Neural cell (in vitro differentiated cells): ENCODE data around the gene ARHGEF26. TPM values are rescaled to one million over a fixed set of nuclear protein-coding genes. Genes with fewer than 3 reads are reported as not detected.

Experiments used
- H2AFZ ChIP-seq: fragments of 200-600, 300-800 bp; sonication (generic), shearing (Covaris generic); 2 replicates; pipeline ENCODE4 v1.6.0; 2014; ENCODE audit warnings: low read depth, mild to moderate bottlenecking, antibody characterized with exemption, low read length, moderate library complexity
- H3F3A ChIP-seq: fragments of 200-600 bp; shearing (Covaris generic); 2 replicates; pipeline ENCODE4 v1.6.1; 2016; ENCODE audit warnings: mild to moderate bottlenecking, moderate library complexity, mixed read lengths, antibody characterized with exemption, low read length; ENCODE audit not compliant: insufficient read depth, poor library complexity, severe bottlenecking
- H3K27ac ChIP-seq: fragments of 200-600, 300-800 bp; sonication (generic), shearing (Covaris generic); 2 replicates; pipeline ENCODE4 v1.5.1; 2014; ENCODE audit warnings: mild to moderate bottlenecking, low read length, moderate library complexity
- H3K27me3 ChIP-seq: fragments of 300-800, 200-600 bp; sonication (generic), shearing (Covaris generic); 2 replicates; pipeline ENCODE4 v1.6.0; 2014; ENCODE audit warnings: mild to moderate bottlenecking, low read depth, low read length, moderate library complexity; ENCODE audit not compliant: insufficient read depth
- H3K36me3 ChIP-seq: fragments of 300-800, 200-600 bp; sonication (generic), shearing (Covaris generic); 2 replicates; pipeline ENCODE4 v1.5.1; 2014; ENCODE audit warnings: mild to moderate bottlenecking, antibody characterized with exemption, low read length, moderate library complexity; ENCODE audit not compliant: insufficient read depth
- H3K4me2 ChIP-seq: fragments of 300-800, 200-600 bp; sonication (generic), shearing (Covaris generic); 2 replicates; pipeline ENCODE4 v1.6.0; 2014; ENCODE audit warnings: mild to moderate bottlenecking, low read length
- H3K4me3 ChIP-seq: fragments of 300-800, 200-600 bp; sonication (generic), shearing (Covaris generic); 2 replicates; pipeline ENCODE4 v1.5.1; 2014; ENCODE audit warnings: mild to moderate bottlenecking, low read length, moderate library complexity
- H3K79me2 ChIP-seq: fragments of 200-600 bp; shearing (Covaris generic); replicated peaks from 2 replicates; pipeline ENCODE4 v1.6.0; 2014; ENCODE audit warnings: mild to moderate bottlenecking, low read length, moderate library complexity; ENCODE audit not compliant: insufficient read depth
- H3K9ac ChIP-seq: fragments of 300-800, 200-600 bp; sonication (generic), shearing (Covaris generic); 2 replicates; pipeline ENCODE4 v1.6.1; 2016; ENCODE audit warnings: mild to moderate bottlenecking, low read length, mixed read lengths
- H3K9me2 ChIP-seq: fragments of 200-600 bp; shearing (Covaris generic); 2 replicates; pipeline ENCODE4 v1.6.1; 2016; ENCODE audit warnings: mild to moderate bottlenecking, low read length, mixed read lengths; ENCODE audit not compliant: insufficient read depth
- H3K9me3 ChIP-seq: fragments of 200-600, 300-800 bp; sonication (generic), shearing (Covaris generic); 2 replicates; pipeline ENCODE4 v1.6.1; 2016; ENCODE audit warnings: mild to moderate bottlenecking, mixed run types, low read length, moderate library complexity, mixed read lengths
- H4K20me1 ChIP-seq: fragments of 200-600 bp; shearing (Covaris generic); 2 replicates; pipeline ENCODE4 v1.6.1; 2016; ENCODE audit warnings: mild to moderate bottlenecking, mixed run types; ENCODE audit not compliant: insufficient read depth
- EP300 ChIP-seq: fragments of 450-650 bp; conservative IDR thresholded peaks from 2 replicates; pipeline ENCODE4 v1.6.1; 2014; ENCODE audit warnings: antibody characterized with exemption, mild to moderate bottlenecking, moderate library complexity; ENCODE audit not compliant: poor library complexity, severe bottlenecking
- EZH2 ChIP-seq: fragments of 200-600, 300-800 bp; shearing (Covaris generic), sonication (generic); IDR thresholded peaks from 2 replicates; pipeline ENCODE4 v1.6.1; 2014; ENCODE audit warnings: antibody characterized with exemption, low read length, borderline replicate concordance, mild to moderate bottlenecking; ENCODE audit not compliant: insufficient read depth, poor library complexity, severe bottlenecking
- MXI1 ChIP-seq: fragments of 450-650 bp; conservative IDR thresholded peaks from 2 replicates; pipeline ENCODE4 v1.6.1; 2014; ENCODE audit warnings: antibody characterized with exemption, mild to moderate bottlenecking; ENCODE audit not compliant: poor library complexity, severe bottlenecking
- POLR2AphosphoS5 ChIP-seq: IDR thresholded peaks from 2 replicates; pipeline ENCODE4 v1.6.1; 2012
- RAD21 ChIP-seq: fragments of 450-650 bp; conservative IDR thresholded peaks from 2 replicates; pipeline ENCODE4 v1.6.1; 2014; ENCODE audit warnings: antibody characterized with exemption, mild to moderate bottlenecking, moderate library complexity
- SMC3 ChIP-seq: fragments of 450-650 bp; conservative IDR thresholded peaks from 2 replicates; pipeline ENCODE4 v1.6.1; 2014; ENCODE audit warnings: antibody characterized with exemption, mild to moderate bottlenecking, moderate library complexity; ENCODE audit not compliant: poor library complexity
- TAF1 ChIP-seq: IDR thresholded peaks from 2 replicates; pipeline ENCODE4 v1.6.1; 2012; ENCODE audit warnings: low read depth
- polyA plus RNA-seq: library from polyadenylated mRNA; depleted of rRNA; stranded (reverse); fragments of >200 nt; gene quantifications from 2 replicates; pipeline ENCODE4 v1.2.3, GENCODE V29; 2014
- TF ChIP-seq, protein P1 (sequence below): fragments of 450-650 bp; IDR thresholded peaks from 2 replicates; pipeline ENCODE4 v1.5.1; 2014; ENCODE audit warnings: antibody characterized with exemption, mild to moderate bottlenecking, moderate library complexity; ENCODE audit not compliant: poor library complexity, severe bottlenecking
- TF ChIP-seq, protein P2 (sequence below): IDR thresholded peaks from 2 replicates; pipeline ENCODE4 v1.6.1; 2012; ENCODE audit warnings: borderline replicate concordance

Gene ARHGEF26
- polyA plus RNA-seq, 1 donor from 2014 or later = 5.7 TPM

DNA sequence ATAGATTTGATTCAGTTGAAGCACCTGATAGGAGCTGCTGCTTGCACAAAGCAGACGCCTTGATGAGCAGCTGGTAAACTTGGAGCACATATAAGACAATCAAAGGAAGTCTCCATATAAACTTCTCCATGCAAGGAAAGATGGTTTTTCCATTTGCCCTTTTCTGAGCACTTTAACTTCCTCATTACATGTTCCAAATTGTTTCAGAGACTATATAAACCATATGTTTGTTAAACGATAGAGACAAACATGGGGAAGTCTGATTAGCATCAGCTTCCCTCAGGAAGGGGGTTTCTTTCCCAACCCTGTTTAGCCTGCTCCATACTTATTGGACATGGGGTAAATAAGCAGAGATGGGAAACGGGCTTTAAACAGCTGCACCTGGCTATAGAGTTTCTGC, 115.1 kb downstream of the ARHGEF26 start:
- Histone ChIP-seq H3K9me2 (no peaks in the 10 kb centered on the region), H4K20me1 (no peaks in the 10 kb centered on the region), H2AFZ (no peak overlapping the region), H3K9me3 (no peaks in the 10 kb centered on the region), H3K36me3 (no peaks in the 10 kb centered on the region), H3K27me3 (no peaks in the 10 kb centered on the region), H3K27ac (no peak overlapping the region), H3F3A (no peaks in the 10 kb centered on the region), H3K79me2 (no peaks in the 10 kb centered on the region), H3K4me3 (no peak overlapping the region), H3K4me2 (no peak overlapping the region), H3K9ac (no peak overlapping the region)
- TF ChIP-seq SMC3 = no peak
- TF ChIP-seq POLR2AphosphoS5 = no peak
- TF ChIP-seq, protein P1, sequence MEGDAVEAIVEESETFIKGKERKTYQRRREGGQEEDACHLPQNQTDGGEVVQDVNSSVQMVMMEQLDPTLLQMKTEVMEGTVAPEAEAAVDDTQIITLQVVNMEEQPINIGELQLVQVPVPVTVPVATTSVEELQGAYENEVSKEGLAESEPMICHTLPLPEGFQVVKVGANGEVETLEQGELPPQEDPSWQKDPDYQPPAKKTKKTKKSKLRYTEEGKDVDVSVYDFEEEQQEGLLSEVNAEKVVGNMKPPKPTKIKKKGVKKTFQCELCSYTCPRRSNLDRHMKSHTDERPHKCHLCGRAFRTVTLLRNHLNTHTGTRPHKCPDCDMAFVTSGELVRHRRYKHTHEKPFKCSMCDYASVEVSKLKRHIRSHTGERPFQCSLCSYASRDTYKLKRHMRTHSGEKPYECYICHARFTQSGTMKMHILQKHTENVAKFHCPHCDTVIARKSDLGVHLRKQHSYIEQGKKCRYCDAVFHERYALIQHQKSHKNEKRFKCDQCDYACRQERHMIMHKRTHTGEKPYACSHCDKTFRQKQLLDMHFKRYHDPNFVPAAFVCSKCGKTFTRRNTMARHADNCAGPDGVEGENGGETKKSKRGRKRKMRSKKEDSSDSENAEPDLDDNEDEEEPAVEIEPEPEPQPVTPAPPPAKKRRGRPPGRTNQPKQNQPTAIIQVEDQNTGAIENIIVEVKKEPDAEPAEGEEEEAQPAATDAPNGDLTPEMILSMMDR = no peak
- no peak for TF ChIP-seq TAF1
- no peak for TF ChIP-seq EZH2
- TF ChIP-seq EP300 = no peak
- TF ChIP-seq RAD21 = no peak
- no peak for TF ChIP-seq MXI1
- TF ChIP-seq, protein P2, sequence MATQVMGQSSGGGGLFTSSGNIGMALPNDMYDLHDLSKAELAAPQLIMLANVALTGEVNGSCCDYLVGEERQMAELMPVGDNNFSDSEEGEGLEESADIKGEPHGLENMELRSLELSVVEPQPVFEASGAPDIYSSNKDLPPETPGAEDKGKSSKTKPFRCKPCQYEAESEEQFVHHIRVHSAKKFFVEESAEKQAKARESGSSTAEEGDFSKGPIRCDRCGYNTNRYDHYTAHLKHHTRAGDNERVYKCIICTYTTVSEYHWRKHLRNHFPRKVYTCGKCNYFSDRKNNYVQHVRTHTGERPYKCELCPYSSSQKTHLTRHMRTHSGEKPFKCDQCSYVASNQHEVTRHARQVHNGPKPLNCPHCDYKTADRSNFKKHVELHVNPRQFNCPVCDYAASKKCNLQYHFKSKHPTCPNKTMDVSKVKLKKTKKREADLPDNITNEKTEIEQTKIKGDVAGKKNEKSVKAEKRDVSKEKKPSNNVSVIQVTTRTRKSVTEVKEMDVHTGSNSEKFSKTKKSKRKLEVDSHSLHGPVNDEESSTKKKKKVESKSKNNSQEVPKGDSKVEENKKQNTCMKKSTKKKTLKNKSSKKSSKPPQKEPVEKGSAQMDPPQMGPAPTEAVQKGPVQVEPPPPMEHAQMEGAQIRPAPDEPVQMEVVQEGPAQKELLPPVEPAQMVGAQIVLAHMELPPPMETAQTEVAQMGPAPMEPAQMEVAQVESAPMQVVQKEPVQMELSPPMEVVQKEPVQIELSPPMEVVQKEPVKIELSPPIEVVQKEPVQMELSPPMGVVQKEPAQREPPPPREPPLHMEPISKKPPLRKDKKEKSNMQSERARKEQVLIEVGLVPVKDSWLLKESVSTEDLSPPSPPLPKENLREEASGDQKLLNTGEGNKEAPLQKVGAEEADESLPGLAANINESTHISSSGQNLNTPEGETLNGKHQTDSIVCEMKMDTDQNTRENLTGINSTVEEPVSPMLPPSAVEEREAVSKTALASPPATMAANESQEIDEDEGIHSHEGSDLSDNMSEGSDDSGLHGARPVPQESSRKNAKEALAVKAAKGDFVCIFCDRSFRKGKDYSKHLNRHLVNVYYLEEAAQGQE = no peak

DNA sequence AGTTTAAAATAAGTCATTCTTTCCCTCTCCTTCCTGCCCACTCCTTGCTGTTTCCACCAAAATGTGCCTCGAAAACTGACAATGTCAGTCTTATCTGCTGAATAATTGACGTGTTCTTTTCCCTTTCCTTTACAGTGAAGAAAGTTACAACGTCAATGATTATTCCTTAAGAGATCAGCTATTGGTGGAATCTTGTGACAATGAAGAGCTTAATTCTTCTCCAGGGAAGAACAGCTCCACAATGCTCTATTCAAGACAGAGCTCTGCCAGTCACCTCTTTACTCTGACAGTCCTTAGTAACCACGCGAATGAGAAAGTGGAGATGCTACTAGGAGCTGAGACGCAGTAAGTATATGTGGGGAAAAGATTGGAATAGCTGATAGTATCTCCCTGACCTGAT, 119.0 kb downstream of the ARHGEF26 start:
- H2AFZ ChIP-seq = no peak overlapping the region
- H3F3A ChIP-seq = no peaks in the 10 kb centered on the region
- no peaks in the 10 kb centered on the region for H3K79me2 ChIP-seq
- H3K4me2 ChIP-seq = peak overlapping the region; percentile 12
- no peaks in the 10 kb centered on the region for H3K27me3 ChIP-seq
- no peaks in the 10 kb centered on the region for H3K9me2 ChIP-seq
- TF ChIP-seq SMC3 = no peak
- no peak for TF ChIP-seq MXI1
- TF ChIP-seq EP300 = peak; percentile 63
- TF ChIP-seq, protein P1 = no peak
- TF ChIP-seq, protein P2 = peak; percentile 49
- peak; percentile 34 for TF ChIP-seq POLR2AphosphoS5
- TF ChIP-seq EZH2 = no peak
- TF ChIP-seq RAD21 = no peak
- TF ChIP-seq TAF1 = no peak
- H3K36me3 ChIP-seq = no peaks in the 10 kb centered on the region
- H3K9ac ChIP-seq = no peak overlapping the region
- no peaks in the 10 kb centered on the region for H4K20me1 ChIP-seq
- no peaks in the 10 kb centered on the region for H3K9me3 ChIP-seq
- H3K4me3 ChIP-seq = peak overlapping the region; percentile 44
- peak overlapping the region; percentile 80 for H3K27ac ChIP-seq
